HG03135 (cell line): ENCODE results near the gene COL25A1.
"Not testable (repeated sequence)": the region's sequence is repeated elsewhere in the genome, so short reads cannot be mapped to it uniquely, and the experiment has no call there.

Experiments used
- ATAC-seq: cut with Tn5 transposase; IDR thresholded peaks from one replicate; pipeline ENCODE4 v1.9.1; 2021; ENCODE audit warnings: mild to moderate bottlenecking, moderate library complexity; ENCODE audit not compliant: unreplicated experiment

Gene COL25A1

DNA sequence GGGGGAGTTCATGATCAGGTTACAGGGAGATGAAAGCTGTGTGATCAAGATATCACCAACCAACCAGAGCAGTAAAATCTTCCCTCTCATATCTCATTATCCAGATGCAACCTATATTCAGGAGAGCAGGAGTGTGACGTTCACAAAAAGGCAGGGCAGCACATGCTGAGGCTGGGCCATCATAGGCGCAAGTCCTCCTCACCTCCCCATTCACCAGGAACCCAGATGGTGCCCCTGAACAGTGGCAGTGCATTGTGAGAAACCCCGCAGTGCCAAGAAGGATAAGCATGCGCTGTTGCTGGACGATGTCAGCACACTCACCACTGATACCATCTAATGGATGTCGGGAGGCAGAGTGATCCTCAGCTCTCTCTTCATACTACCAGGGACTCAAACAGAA, 170.9 kb downstream of the COL25A1 start:
- no peak for ATAC-seq

DNA sequence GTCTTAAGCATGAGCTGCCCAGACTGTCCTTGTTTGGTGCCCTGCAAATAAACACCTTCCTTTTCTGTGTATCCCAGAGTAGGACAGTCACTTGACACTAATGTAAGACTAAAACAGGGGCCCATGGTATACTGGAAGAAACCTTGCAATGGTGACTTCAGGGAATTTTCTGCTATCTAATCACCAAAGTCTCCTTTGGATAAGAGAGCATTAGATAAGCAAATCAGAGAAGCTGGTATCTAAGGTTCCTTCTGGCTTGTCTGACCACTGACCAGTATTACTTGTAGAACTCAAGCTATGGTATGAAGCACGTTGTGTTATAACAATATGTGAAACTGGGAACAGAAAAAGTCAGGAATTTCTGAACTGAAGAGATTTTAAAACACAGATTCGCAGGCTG, 173.9 kb downstream of the COL25A1 start:
- ATAC-seq, result no peak

DNA sequence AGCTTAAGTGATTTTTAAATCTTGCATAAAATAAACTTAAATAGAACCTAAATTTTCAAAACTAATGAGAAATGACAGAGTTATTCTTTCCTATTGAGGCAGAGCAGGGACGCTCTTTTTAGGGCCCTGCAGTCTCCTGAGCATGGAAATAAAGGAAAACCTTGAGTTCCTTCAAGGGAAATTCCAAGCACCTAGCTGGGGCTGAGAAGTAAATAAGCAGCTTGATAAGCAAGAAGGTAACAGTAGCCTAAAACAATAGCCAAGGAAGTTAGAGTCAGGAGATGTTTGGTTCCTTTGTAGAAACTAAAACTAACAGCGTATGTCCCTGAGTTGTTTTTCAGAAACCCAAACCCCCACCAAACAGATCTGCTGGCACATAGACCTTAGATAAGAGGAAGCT, 174.6 kb downstream of the COL25A1 start:
- no peak for ATAC-seq

DNA sequence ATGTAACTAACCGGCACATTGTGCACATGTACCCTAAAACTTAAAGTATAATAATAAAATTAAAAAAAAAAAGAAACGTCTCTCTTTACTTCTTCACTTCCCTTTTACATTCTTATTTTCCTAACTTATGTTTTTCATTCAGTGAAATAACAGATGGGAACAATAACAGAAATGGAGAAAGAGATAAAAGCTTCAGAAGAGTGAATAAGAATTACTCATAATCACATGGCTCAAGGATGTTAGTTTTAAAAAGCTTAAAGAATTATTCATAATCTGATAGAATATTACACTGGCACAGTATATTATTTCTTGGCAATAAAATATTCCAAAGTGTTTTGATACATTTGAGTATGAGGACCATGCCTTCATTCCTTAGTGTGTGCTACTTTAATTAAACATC, 175.6 kb downstream of the COL25A1 start:
- ATAC-seq, result no peak

DNA sequence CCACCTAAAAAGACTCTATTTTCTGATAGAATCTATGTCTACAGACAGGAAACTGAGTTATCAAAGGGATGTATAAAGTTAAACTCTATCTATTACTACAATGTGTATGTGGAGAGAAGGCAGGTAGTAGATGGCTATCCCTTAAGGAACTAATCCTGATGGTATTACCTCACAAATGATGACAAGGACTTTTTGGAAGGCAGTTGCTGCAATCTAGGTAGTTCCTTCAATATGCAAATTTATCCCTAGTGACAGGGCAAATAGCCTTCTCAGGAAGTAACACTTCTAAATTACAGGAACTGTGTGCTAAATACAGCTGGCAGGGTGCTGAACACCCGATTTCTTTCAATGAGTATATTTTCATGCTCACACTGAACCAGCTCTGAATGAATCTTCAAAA, 177.4 kb downstream of the COL25A1 start:
- ATAC-seq, result no peak

DNA sequence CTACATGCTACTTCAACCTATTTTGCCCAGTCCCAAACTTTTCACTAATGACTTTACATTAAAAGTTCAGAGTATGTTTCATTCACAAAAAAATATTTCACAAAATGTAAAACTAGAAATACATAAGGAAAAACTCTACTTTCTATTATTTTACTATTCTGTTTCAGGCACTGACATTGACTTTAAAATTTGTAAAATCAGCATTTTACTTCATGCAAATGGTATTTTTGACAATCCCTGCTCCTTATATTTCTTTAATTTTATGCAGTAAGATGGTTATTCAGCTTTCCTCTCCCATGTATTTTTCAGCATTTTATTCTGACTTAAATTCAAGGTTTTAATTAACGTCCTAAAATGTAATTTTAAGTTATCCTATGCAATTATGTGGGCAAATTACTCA, 178.5 kb downstream of the COL25A1 start:
- no peak for ATAC-seq

DNA sequence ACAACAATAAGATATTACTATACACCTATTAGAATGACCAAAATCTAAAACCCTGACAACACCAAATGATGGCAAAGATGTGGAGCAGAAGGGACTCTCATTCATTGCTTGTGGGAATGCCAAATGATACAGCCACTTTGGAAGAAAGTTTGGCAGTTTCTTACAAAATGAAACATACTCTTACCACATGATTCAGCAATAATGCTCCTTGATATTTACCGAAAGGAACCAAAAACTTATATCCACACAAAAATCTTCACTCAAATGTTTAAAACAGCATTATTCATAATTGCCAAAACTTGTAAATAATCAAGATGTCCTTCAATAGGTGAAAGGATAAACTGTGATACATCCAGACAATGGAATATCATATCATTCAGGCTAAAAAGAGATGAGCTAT, 180.9 kb downstream of the COL25A1 start:
- ATAC-seq, result no peak

DNA sequence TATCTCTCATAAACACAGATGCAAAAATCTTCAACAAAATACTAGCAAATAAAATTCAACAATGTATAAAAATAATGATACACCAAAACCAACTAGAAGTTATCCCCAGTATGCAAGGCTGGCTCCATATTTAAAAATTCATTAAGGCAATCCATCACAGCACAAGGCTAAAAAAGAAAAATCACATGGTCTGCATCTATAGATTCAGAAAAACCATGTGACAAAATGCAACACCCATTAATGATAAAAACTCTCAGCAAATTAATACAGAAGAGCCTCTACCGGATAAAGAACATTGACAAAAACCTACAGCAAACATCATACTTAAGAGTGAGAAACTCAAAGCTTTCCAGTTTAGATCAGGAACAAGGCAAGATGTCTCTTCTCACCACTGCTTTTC, 182.6 kb downstream of the COL25A1 start:
- ATAC-seq, result no peak

DNA sequence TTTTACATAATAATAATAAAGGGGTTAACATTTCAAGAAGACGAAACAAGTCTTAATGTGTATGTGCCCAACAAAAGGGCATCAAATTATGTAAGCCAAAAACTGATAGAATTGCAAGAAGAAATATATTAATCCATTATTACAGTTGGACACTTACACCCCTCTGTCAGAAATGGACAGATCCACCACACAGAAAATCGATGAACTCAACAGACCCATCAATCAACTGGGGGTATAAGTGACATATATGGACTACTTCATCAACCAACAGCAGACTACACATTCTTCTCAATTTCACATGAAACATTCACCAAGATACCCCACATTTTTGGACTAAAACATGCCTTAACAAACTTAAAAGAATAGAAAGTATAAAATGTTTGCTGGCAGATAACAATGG, 183.8 kb downstream of the COL25A1 start:
- no peak for ATAC-seq

DNA sequence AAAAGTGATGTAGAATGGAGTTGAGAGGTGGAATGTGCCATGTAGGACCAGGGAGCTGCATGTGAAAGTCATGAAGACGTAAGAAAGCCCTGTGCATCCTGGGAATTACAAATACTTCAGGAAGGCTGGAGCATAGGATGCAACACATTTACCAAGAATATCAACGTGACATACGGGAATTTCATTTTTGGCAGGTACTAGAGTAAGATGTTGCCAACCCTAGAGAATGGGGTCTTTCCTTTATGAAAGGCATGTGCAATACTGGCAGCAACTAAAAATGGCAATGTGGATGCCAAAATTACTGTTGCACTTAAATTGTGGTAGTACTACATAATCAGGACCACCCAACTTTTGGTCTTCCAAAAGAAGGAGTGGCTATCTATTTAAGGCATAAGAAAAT, 188.0 kb downstream of the COL25A1 start:
- ATAC-seq, result no peak

DNA sequence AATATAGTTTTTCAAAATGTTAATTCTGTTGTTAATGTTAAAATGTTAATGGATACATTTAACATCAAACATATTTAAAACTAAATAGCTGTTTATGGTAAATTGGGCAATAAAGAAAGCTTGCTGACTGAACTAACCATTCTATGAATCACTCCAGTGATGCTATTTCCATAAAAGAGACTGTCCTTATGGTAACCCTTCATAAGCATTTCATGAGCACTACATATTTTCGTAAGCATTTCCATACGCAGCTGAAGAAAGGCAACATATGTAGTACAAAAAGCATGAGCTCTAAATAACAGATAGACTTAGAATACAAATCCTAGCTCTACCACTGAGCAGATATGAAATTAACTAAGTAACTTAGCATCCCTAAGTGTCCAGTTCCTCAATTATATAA, 188.9 kb downstream of the COL25A1 start:
- no peak for ATAC-seq

DNA sequence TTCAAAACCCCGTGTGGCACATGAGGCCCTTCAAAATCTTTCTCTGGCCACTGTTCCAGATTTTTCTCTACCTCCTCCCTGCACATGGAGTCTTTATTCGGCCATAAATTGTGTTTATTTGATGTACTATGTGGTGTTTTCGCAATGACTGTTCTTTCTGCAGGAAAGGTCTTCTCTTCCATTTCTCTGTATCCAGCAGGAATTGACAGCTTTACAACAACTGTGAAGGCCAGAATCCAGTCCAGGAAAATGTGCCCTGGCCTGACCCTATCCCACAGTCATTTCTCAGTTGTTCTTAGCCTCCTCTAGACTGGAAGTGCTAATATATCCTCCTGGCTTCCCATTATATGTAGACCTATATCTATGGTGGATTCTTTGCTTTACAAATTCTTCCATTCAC, 191.4 kb downstream of the COL25A1 start:
- ATAC-seq, result no peak

DNA sequence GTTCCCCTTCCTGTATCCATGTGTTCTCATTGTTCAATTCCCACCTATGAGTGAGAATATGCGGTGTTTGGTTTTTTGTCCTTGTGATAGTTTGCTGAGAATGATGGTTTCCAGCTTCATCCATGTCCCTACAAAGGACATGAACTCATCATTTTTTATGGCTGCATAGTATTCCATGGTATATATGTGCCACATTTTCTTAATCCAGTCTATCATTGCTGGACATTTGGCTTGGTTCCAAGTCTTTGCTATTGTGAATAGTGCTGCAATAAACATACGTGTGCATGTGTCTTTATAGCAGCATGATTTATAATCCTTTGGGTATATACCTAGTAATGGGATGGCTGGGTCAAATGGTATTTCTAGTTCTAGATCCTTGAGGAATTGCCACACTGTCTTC, 194.2 kb downstream of the COL25A1 start:
- ATAC-seq, result not testable (repeated sequence)

DNA sequence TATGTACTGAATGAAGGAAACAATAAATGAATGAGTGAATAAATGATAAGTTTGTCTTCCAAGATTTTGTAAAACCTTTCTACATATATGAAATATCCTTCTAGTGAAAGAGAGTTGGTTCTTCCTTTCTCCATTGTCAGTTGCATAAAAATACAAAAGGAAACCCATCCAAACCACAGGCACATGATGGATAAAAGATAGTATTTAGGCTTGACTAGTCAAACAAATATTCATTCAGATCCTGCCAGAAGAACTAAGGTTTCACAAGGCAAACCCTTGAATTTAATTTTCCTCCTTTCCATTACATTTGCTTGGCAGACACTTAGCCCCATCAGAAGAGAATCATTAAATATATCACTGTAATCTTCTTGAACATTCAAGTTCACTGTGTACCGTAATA, 208.4 kb downstream of the COL25A1 start:
- ATAC-seq, result no peak

DNA sequence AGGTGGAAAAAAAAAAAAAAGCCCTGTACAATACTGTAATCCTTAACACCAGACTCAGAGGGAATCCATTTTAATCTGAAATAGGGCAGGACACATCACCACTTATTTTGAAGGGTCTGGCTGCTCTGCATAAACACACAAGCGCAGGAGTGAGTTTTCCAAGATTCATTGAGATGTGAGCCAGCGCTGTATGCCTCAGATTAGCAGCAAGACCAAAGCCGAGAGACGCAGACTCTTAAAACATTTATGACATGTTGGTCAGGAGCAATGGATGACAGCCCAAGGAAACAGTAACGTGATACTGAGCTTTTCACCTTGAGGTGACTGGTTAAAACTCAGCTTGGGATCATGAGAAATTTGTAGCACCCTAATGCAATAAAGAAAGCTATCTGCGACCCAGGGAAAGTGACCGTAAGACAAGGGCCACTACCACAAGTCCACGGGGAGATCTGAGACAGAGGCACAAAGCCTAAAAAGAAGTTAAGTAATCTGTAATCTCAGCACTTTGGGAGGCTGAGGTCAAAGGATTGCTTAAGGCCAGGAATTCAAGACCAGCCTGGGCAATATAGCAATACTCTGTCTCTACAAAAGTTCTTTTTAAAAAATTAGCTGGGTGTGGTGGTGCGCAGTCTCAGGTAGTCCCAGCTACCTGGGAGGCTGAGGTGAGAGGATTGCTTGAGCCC, 210.6 kb downstream of the COL25A1 start:
- no peak for ATAC-seq

DNA sequence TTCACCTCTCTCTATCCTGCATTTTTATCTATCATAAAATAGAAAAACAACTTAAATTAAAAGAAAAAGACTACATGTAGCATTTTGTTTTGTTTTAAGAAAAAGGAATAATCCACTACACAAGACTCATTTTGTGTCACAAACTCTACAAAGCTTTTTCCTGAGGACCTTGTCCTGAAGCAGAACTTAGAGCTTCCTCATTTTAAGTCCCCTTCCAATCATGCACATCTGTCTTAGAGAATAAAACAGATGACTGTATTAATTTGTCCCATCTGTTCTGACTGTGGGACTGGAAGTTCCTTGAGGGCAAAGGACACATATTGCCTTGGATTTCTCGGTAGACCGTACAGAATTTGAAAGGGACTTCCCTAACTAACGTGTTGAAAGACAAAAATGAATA, 218.5 kb downstream of the COL25A1 start:
- ATAC-seq, result no peak

DNA sequence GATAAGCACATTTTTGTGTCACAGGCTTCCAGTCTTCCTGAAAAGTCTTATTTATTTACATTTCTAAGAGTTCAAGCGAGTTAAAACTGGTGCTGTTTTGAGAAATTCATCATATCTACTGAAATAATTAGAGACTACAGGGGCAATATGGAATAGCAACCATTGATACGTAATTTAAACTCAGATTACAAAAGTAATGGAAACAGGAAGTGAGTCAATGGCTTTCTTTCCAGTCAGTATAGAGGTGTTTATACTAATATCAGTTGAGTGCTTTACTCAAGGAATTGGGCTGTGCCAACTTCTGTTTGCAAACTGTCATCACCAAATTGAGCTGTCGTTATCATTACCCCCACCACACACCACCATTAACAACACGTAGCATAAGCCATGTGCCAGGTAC, 222.7 kb downstream of the COL25A1 start:
- no peak for ATAC-seq

DNA sequence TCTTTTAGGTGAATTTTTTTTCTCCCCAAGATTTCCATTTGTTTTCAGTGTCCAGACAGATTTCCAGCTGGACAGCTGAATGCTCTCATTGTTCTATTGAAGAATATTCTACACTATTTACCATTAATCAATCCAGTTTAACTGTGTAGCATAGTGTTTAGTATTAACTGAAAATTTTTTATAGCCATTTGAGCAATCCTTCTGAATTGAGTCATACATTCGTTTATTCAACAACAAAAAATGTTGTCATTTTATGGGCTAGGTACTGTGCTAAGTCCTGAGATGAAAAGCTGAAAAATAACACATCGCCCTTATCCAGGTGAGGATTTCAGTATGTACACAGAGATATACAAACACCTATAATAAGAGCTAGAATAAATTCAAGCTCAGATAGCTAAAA, 223.3 kb downstream of the COL25A1 start:
- ATAC-seq, result no peak

DNA sequence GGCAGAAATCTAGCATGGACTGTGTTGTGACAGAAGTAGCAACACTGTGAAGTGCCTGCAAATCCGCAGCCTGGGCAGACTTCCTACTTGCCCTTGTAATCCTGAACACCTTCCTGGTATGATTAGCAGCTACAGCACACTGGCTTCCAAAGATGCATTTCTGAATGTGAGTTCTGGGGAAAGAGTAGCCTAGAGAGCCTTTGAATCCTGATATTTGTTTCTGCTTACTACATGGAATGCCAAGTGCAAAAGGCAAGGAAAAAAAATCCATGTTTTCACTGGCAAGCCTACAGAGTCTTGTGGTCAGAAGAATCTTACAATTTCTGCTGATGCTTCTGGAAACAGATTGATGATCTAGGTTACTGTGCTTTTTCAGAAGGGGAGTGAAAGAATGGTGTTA, 223.7 kb downstream of the COL25A1 start:
- ATAC-seq, result no peak

DNA sequence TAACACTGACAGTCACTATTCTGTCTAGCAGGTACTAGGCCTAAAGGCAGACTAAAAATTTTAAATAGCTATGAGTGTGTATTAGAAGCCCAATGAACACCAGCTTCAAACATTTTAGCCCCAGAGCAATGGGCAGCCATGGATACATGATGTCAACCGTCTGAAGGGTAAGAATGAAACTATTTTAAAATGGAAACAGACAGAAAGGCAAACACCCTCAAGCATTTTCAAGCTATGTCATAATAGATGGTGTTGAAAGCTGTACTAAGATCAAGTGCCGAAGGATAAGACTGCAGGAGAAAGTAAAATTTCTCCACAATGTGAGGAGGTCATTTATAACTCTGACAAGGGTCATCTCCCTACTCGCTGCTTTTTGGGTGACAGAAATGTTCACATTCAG, 225.0 kb downstream of the COL25A1 start:
- ATAC-seq, result no peak

DNA sequence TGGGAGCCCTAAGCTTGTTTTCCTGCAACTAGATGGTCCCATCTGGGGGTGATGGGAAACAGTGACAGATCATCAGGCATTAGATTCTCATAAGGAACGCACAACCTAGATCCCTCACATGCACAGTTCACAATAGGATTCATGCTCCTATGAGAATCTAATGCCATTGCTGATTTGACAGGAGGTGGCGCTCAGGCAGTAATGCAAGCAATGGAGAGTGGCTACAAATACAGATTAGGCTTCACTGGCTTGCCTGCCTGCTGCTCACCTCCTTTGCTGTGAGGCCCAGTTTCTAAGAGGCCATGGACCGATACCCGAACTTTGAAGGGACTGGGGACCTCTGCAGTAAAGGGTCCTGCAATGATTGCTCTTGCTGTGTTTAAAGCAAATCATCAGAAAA, 225.7 kb downstream of the COL25A1 start:
- not testable (repeated sequence) for ATAC-seq

DNA sequence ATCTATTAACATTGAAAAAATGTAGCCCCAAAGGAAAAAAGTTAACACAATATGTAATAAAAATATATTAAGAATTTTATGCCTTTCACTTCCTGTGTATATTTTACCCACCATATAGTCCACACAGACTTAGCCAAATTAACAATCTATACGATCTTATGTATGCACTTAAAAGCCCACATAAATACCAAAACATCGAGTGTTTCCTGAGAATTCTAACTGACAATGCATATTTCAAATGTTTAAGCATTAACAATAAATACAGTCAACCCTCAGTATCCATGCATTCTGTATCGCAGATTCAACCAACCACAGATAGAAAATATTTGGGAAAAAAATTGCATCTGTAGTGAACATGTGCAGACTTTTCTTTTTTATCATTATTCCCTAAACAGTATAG, 226.8 kb downstream of the COL25A1 start:
- no peak for ATAC-seq

DNA sequence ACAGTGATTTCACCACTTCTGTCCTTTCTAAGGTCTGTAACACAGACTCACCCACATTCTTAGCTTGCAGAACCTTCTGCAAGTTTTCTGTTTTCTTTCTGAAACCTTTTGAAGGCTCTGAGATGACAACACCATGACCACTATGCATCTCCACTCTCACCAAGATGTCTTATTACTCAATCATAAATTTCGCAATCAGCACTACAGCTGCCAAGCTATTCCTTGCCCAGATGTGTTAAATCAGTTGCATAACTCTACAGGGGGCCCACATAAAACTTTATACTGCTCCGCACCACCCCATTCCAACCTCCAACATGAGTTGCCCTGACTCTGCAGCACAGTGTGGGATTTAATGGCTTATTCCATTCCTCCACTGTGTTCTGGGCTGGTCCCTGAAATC, 229.9 kb downstream of the COL25A1 start:
- no peak for ATAC-seq
